Thyroid gland (tissue), 4 donors: ENCODE results near the gene TTLL8. TPM values are rescaled to one million over a fixed set of nuclear protein-coding genes. Genes with fewer than 3 reads are reported as not detected.

ENCODE experiments used
- DNase-seq, 2 donors: peaks; one replicate each; pipeline ENCODE4 v3.0.0-alpha.2; 2019
- H3K27ac ChIP-seq, 3 donors: fragments of 200-600 bp; sonication (generic); 1 replicate in 2 of 3; 2 replicates in 1 of 3; pipeline ENCODE4 v1.5.1; 2016 to 2019; ENCODE audit warnings: mild to moderate bottlenecking in 1 of 3, moderate library complexity in 1 of 3
- H3K27me3 ChIP-seq: fragments of 200-600 bp; sonication (generic); one replicate; pipeline ENCODE4 v1.5.1; 2019
- H3K36me3 ChIP-seq, 2 donors: fragments of 200-600 bp; sonication (generic); one replicate each; pipeline ENCODE4 v1.5.1; 2016 to 2019
- H3K4me1 ChIP-seq, 2 donors: fragments of 200-600 bp; sonication (generic); one replicate each; pipeline ENCODE4 v1.5.1; 2017 to 2019
- H3K4me3 ChIP-seq, 3 donors: fragments of 200-600 bp; sonication (generic); replicated peaks in 1 of 3; 1 replicate in 2 of 3; 2 replicates in 1 of 3; pipeline ENCODE4 v1.5.1; 2016; ENCODE audit warnings: mild to moderate bottlenecking in 1 of 3
- H3K9me3 ChIP-seq: fragments of 200-600 bp; sonication (generic); one replicate; pipeline ENCODE4 v1.5.1; 2017
- POLR2A ChIP-seq, 2 donors: fragments of 450-650 bp; IDR thresholded peaks; one replicate each; pipeline ENCODE4 v1.6.1; 2017; ENCODE audit warnings: antibody characterized with exemption in 2 of 2, mild to moderate bottlenecking in 2 of 2, moderate library complexity in 1 of 2
- WGBS, 2 donors: methylation state at CpG; one replicate each; pipeline ENCODE4 v1.1.5; 2017; 5-methylcytosine and 5-hydroxymethylcytosine counted together
- intact Hi-C: fragments of 100-400 bp; cut with DNase I; formaldehyde crosslinking; loops from one replicate; pipeline ENCODE4 v1.15.1; 2023
- total RNA-seq, 4 donors: library from RNA; depleted of rRNA; stranded (reverse); fragments of >200 nt; gene quantifications; one replicate each; pipeline ENCODE4 v1.2.3, GENCODE V29; 2016
- TF ChIP-seq, protein P1 (sequence below), 6 experiments: fragments of 200-600 bp in 3 of 6; fragments of 450-650 bp in 3 of 6; sonication (generic) in 3 of 6; IDR thresholded peaks; one replicate each; pipeline ENCODE4 v1.5.1; 2016 to 2019; ENCODE audit warnings: antibody characterized with exemption in 6 of 6, mild to moderate bottlenecking in 2 of 6, inconsistent platforms in 1 of 6, moderate library complexity in 1 of 6

TTLL8 gene
- total RNA-seq, 4 donors from 2014 or later: not detected

DNA sequence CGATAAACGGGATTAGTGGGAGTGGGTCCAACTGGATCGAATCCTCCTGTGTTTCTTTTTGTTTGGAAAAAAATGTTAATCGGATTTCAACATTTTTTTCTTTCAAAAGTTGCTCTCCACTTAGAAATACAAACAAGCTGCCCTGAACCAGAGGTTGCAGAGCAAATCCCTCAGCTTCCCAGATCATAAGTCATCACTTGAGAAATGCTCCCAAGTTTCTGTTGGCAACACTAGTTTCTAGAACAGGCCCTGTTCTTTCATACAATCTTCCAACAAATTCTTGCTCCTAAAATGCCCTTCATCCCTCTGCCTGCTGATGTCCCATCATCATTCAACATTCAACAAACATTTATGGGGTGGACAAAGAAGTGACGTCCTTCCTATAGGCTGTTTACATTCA is 28.4 kb upstream of the TTLL8 start:
- Histone ChIP-seq H3K9me3 (no peaks in the 10 kb centered on the region), H3K27ac (no peak overlapping the region), H3K27me3 (peaks cover 5% of the 10 kb centered on the region), H3K4me3 (no peak overlapping the region), H3K4me1 (no peaks in the 10 kb centered on the region), H3K36me3 (no peaks in the 10 kb centered on the region)
- 77 to 79% methylated on average over 5 of the region's 5 CpGs for WGBS, 2 donors
- intact Hi-C loops: no loop called here
- TF ChIP-seq, protein P1, sequence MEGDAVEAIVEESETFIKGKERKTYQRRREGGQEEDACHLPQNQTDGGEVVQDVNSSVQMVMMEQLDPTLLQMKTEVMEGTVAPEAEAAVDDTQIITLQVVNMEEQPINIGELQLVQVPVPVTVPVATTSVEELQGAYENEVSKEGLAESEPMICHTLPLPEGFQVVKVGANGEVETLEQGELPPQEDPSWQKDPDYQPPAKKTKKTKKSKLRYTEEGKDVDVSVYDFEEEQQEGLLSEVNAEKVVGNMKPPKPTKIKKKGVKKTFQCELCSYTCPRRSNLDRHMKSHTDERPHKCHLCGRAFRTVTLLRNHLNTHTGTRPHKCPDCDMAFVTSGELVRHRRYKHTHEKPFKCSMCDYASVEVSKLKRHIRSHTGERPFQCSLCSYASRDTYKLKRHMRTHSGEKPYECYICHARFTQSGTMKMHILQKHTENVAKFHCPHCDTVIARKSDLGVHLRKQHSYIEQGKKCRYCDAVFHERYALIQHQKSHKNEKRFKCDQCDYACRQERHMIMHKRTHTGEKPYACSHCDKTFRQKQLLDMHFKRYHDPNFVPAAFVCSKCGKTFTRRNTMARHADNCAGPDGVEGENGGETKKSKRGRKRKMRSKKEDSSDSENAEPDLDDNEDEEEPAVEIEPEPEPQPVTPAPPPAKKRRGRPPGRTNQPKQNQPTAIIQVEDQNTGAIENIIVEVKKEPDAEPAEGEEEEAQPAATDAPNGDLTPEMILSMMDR (IDR thresholded peaks at IDR 0.05): no peak
- no peak for TF ChIP-seq POLR2A (IDR thresholded peaks at IDR 0.05)
- DNase-seq: no peak

DNA sequence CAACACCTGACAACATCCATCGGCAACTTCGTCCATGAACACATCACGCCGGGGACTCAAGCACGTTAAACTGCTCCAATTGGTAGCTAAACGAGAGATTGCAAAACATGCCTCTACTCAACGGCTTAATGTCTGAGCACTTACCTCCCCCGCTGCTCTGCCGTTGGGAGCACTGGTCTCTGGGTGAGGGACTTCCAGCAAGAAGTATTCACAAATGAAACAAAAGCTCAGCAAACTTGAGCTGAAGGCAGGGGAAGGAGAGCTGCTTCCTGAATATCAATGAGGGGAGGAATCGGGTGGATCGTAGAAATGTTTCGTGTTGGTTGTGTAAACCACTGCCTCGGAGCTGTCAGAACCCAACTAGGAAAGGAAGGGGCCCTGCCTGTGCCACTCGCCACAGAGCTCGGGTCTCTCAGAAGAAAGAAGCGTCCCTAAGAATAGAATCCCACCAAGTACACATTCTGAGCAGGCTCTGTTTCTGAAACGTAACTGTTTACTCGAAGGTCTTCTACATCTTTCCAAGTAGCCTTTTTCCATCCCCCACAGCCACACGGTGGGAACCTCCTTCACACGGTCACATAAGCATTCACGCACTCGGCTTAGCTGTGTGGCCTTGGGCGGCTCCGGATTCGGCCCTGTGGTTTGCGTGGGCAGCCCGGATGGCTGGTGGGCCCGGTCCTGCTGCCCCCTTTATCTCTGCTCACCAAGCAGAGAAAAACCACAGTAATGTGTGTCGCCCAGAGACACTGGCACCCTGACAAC is 27.3 kb upstream of the TTLL8 start, which contains the start of gene MLC1:
Gene MLC1, minus strand, starts transcription at position 216 of the 762 bp plus-strand sequence. CDS start 524 bp downstream, outside the sequence.
- Histone ChIP-seq H3K27ac (no peak within 1 kb of the TSS), H3K4me3 (no peak within 1 kb of the TSS), H3K9me3 (no peaks in the 10 kb centered on the region), H3K4me1 (no peaks in the 10 kb centered on the region), H3K36me3 (no peaks in the 10 kb centered on the region), H3K27me3 (peaks cover 5% of the 10 kb centered on the region)
- DNase-seq: no peak
- TF ChIP-seq, protein P1 (IDR thresholded peaks at IDR 0.05): no peak
- no peak for TF ChIP-seq POLR2A (IDR thresholded peaks at IDR 0.05)
- 53 to 57% methylated on average over 29 of the region's 29 CpGs for WGBS, 2 donors
- intact Hi-C loops: no loop called here

DNA sequence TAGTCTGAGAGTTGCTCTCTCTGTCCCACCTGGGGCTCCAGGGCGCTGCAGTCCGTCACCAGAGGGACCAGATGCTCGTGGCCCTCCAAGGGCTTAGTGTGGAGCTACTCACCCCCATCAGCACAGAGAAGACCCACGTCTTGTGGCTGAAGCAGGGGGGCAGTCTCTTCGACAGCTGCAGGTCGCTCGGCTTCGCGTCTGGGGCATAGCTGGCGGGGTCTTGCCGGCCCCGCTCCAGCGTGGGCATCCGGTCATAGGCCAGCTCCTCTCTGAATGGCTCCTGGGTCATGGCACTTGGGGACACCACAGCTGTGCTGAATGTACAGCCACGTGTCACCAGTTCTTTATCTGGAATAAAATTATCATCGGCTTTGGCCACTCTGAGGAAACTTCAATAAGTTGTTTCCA is 26.5 kb upstream of the TTLL8 start:
- Histone ChIP-seq H3K27ac (no peak overlapping the region), H3K9me3 (no peaks in the 10 kb centered on the region), H3K27me3 (peaks cover 4% of the 10 kb centered on the region), H3K4me1 (no peaks in the 10 kb centered on the region), H3K36me3 (no peaks in the 10 kb centered on the region), H3K4me3 (no peak overlapping the region)
- 79 to 89% methylated on average over 16 of the region's 16 CpGs for WGBS, 2 donors
- DNase-seq: no peak
- no peak for TF ChIP-seq POLR2A (IDR thresholded peaks at IDR 0.05)
- TF ChIP-seq, protein P1 (IDR thresholded peaks at IDR 0.05): no peak
- intact Hi-C loops: no loop called here

DNA sequence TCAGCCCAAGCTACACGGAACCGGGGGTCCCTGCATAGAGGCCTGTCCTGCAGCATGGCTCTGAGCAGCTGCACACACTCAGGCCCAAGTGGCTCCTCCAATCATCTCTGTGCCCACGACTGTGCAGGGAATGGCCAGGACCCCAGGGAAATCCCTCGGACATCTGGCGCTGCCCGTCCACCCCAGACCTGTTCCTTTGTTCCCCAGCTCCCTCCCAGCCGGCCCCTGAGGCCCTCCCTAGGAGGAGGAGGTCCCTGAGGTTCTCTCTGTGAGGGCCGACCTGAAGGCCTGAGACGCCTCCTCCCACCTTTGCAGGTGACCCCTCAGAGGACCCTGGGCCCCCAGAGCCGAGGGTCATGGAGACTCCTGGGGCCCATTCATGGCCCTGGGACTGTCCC is 26.0 kb upstream of the TTLL8 start:
- TF ChIP-seq POLR2A (IDR thresholded peaks at IDR 0.05): no peak
- TF ChIP-seq, protein P1 (IDR thresholded peaks at IDR 0.05): no peak
- no peak overlapping the region for H3K27ac ChIP-seq
- DNase-seq: no peak
- no peak overlapping the region for H3K4me3 ChIP-seq
- no peaks in the 10 kb centered on the region for H3K27me3 ChIP-seq
- H3K4me1 ChIP-seq: no peaks in the 10 kb centered on the region
- intact Hi-C loops: no loop called here
- WGBS, 2 donors: 81 to 85% methylated on average over 7 to 10 of the region's 10 CpGs
- H3K36me3 ChIP-seq: no peaks in the 10 kb centered on the region
- no peaks in the 10 kb centered on the region for H3K9me3 ChIP-seq

DNA sequence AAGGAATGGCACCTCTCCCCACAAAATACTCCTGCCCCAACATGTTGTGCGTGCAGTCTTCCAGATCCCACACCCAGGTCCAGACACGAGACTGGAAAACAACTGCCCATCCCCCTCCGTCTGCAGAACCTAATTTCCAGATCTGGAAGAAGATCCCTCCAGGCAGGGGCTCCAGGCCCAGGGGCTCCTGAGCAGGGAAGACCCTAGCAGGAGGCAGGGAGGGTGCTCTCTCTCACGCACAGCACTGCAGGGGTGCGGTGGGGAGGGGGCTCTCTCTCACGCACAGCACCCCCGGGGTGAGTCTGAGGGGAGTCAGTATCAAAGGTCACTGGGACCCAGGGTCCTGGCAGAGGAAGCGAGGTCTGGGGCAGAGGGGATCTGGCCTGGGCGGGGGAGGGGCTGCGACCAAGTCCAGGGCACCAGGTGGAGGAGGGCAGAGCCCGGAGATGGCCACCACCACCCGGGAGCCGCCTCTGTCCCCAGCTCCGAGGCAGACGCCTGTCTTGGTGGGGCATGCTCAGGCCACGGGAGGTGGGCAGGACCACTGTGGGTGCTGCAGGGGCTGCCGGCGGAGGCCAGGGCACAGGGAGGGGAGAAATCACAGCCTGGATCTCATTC is 25.5 kb upstream of the TTLL8 start:
- TF ChIP-seq, protein P1 (IDR thresholded peaks at IDR 0.05): no peak
- no peak for TF ChIP-seq POLR2A (IDR thresholded peaks at IDR 0.05)
- Histone ChIP-seq H3K9me3 (no peaks in the 10 kb centered on the region), H3K27me3 (no peaks in the 10 kb centered on the region), H3K36me3 (no peaks in the 10 kb centered on the region), H3K4me1 (no peaks in the 10 kb centered on the region), H3K27ac (no peak overlapping the region), H3K4me3 (no peak overlapping the region)
- WGBS, 2 donors: 78 to 85% methylated on average over 9 to 16 of the region's 18 CpGs
- intact Hi-C loops: no loop called here
- no peak for DNase-seq
